Ovary (tissue), 3 donors: Measurements from ENCODE around the gene TMIE.

Source experiments
- EP300 ChIP-seq: sonication (generic); formaldehyde crosslinking; IDR thresholded peaks from one replicate; pipeline ENCODE4 v1.6.1; 2017; ENCODE audit warnings: antibody characterized with exemption
- POLR2A ChIP-seq: fragments of 450-650 bp; IDR thresholded peaks from one replicate; pipeline ENCODE4 v1.6.1; 2017; ENCODE audit warnings: antibody characterized with exemption, mild to moderate bottlenecking, moderate library complexity
- TF ChIP-seq, protein P1 (sequence below), 3 donors: fragments of 450-650 bp in 2 of 3; fragments of 200-600 bp in 1 of 3; IDR thresholded peaks; one replicate each; pipeline versions ENCODE4 v1.5.1 to v1.8.0; 2016 to 2022; ENCODE audit warnings: antibody characterized with exemption in 3 of 3, mild to moderate bottlenecking in 1 of 3
- donor health status: DM: no; HTN: no; CAD: no.

DNA sequence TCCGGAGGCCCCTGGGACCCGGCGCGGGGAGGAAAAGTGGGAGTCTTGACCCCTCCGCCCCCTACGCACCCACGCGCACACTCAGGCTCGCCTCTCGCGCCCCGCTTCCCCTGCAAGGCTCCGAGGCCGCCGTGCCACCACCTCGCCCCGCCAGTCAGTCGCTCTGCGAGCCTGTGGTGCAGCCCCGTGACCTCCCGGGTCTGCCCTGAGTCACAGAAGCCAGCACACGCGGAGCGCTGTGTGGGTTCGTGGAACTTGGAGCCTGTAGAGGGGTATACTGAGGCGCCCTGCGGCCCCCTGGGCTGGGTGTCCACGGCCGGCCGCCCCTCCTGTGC, 7.3 kb upstream of the TMIE start:
- TF ChIP-seq, protein P1, sequence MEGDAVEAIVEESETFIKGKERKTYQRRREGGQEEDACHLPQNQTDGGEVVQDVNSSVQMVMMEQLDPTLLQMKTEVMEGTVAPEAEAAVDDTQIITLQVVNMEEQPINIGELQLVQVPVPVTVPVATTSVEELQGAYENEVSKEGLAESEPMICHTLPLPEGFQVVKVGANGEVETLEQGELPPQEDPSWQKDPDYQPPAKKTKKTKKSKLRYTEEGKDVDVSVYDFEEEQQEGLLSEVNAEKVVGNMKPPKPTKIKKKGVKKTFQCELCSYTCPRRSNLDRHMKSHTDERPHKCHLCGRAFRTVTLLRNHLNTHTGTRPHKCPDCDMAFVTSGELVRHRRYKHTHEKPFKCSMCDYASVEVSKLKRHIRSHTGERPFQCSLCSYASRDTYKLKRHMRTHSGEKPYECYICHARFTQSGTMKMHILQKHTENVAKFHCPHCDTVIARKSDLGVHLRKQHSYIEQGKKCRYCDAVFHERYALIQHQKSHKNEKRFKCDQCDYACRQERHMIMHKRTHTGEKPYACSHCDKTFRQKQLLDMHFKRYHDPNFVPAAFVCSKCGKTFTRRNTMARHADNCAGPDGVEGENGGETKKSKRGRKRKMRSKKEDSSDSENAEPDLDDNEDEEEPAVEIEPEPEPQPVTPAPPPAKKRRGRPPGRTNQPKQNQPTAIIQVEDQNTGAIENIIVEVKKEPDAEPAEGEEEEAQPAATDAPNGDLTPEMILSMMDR (IDR thresholded peaks at IDR 0.05): no peak
- TF ChIP-seq POLR2A (no peak), EP300 (no peak)
